ENCODE measurements around the gene ITIH3.

GRCh38 chr3:52819936-52820335 lies 25.3 kb downstream of the ITIH3 start:
- TF ChIP-seq EP300 (IDR thresholded peaks at IDR 0.05; ENCODE audit: borderline replicate concordance in 1 of 2, low read depth in 2 of 2, low read length in 2 of 2), result no peak
- TF ChIP-seq POLR2A (IDR thresholded peaks at IDR 0.05; ENCODE audit: control extremely low read depth in 1 of 2, low read depth in 2 of 2, low read length in 2 of 2), result no peak
- TF ChIP-seq NRF1 (IDR thresholded peaks at IDR 0.05; ENCODE audit: low read depth, low read length), result no peak
- no peak for TF ChIP-seq TCF12 (IDR thresholded peaks at IDR 0.05; ENCODE audit: low read depth, low read length)
- no peak for TF ChIP-seq SIN3A (conservative IDR thresholded peaks at IDR 0.05 in 1 of 2, IDR thresholded peaks at IDR 0.05 in 1 of 2; ENCODE audit: low read depth in 1 of 2, low read length in 2 of 2)
- no peak for TF ChIP-seq YY1 (IDR thresholded peaks at IDR 0.05; ENCODE audit: low read depth, low read length)
